H1 (cell line): ENCODE data around the gene ZBP1.

Experiments used
- ASH2L ChIP-seq: fragments of 200-600, 300-600 bp; sonication (generic); IDR thresholded peaks from one replicate; pipeline ENCODE4 v1.7.1; 2017; ENCODE audit warnings: low read length
- CTCF ChIP-seq, 3 experiments: IDR thresholded peaks; 1 replicate in 2 of 3; 2 replicates in 1 of 3; pipeline versions ENCODE4 v1.5.1 to v1.6.1; 2011; ENCODE audit warnings: low read length in 3 of 3, mild to moderate bottlenecking in 3 of 3, inconsistent platforms in 2 of 3, low read depth in 1 of 3, moderate library complexity in 1 of 3; ENCODE audit not compliant: insufficient read depth in 1 of 3; ENCODE audit errors: control extremely low read depth in 1 of 3
- EZH2 ChIP-seq: fragments of 200-600 bp; sonication (generic); IDR thresholded peaks from 2 replicates; pipeline ENCODE4 v1.7.1; 2012; ENCODE audit warnings: low read depth, mild to moderate bottlenecking, moderate library complexity, low read length, inconsistent platforms; ENCODE audit not compliant: severe bottlenecking
- POLR2A ChIP-seq, 2 experiments: IDR thresholded peaks; 1 replicate in 1 of 2; 2 replicates in 1 of 2; pipeline ENCODE4 v1.6.1; 2011; ENCODE audit warnings: low read depth in 2 of 2, low read length in 2 of 2, mild to moderate bottlenecking in 2 of 2; ENCODE audit errors: control extremely low read depth in 1 of 2
- POLR2AphosphoS5 ChIP-seq: IDR thresholded peaks from 2 replicates; pipeline ENCODE4 v1.6.1; 2011; ENCODE audit warnings: low read depth, low read length
- RFX5 ChIP-seq: IDR thresholded peaks from 2 replicates; pipeline ENCODE4 v1.6.1; 2011; ENCODE audit warnings: low read depth, low read length, improper control_type of control experiment, borderline replicate concordance
- SUZ12 ChIP-seq: fragments of 200-600 bp; sonication (generic); IDR thresholded peaks from 2 replicates; pipeline ENCODE4 v1.6.1; 2012; ENCODE audit warnings: mild to moderate bottlenecking, inconsistent platforms, low read length, moderate library complexity, mixed read lengths

DNA sequence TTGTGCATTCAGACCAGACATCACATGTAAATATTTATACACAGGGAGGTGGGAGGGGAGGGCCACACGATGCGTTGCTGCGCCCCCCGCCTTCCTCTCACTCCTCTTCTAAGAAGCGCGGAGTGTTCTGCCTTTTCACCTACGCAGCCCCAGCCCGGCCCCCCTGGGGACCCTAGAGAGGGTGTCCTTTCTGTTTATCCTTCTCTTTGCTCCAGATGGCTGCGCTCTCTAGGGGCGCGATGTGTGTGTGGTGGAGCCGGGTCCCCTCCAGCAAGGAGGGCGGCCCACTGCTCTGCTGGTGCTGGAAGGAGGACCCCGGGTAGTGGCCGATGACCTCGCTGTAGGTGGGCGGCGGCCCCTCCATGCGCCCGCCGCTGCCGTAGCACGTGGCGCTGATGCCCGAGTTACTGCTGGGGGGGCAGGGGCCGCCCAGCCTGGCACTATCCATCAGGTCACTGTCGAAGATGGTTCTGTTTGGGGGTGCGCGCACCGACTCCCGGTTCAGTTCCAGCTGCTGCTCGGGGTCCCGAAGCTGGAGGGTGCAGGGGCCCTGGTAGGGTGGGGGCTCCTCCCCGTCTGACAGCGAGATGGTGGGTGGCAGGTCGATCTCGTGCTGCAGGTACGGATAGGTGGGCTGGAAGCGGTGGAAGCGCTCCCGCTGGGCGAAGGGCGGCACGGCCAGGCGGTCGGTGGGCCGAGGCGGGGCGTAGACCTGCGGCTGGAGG, 31.8 kb upstream of the ZBP1 start:
- TF ChIP-seq SUZ12 (no peak), ASH2L (no peak), POLR2A (IDR thresholded peaks at IDR 0.05; ENCODE audit: control extremely low read depth in 1 of 2, low read depth in 2 of 2, low read length in 2 of 2) (no peak), RFX5 (no peak), CTCF (IDR thresholded peaks at IDR 0.05; ENCODE audit: control extremely low read depth in 1 of 3, insufficient read depth in 1 of 3, low read depth in 1 of 3, low read length in 3 of 3) (no peak), EZH2 (no peak), POLR2AphosphoS5 (no peak)
